ENCODE results near the gene TRIM52.

Gene TRIM52

DNA sequence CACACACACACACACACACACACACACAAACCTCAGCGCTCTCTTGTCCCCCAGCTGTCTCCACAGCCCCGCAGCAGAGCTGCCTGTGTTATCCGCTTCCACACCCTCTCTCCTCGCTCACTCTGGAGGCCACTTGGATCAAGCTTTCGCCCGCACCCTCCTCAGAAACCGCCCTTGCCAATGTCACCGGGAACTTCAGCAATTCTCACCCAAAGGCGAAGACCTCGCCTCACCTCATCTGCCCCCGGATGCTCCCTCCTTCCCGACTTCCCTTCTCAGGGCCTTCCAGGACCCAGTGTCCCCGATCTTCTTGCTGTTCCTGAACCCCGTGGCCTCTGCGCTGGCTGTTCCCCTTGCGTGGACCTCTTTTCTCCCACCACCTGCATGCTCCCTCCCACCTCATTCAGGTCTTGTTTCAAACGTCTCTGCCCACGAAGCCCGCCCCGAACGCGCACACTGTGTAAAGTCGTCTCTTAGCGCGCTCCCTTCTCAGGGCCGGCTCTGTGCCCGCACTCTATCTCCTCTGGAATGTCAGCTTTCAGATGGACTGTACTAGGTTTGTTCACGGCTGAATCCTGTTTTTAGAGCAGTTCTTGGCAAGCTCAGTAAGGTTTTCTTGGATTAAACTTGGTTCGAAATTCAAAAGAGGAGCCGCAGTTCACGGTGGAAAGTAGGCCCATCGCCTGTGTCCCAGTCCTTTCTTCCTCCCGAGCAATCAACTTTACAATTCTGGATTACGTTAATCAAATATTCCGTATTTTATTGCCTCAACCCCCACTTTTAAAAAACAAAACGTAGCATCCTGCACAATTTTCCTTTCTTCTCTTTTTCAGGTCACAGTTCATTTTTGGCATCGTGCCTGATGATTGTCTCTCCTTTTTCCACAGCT is 54.9 kb downstream of the TRIM52 start:
- ChIA-PET POLR2A (interaction anchor here (1.3 to 7.6 kb wide), 10 partner anchors 10 to 56 kb away, joined by 5 to 164 read pairs (median 8); partner anchors contain the start of genes RACK1 and TRIM52), CTCF (interaction anchor here (0.9 to 2.1 kb wide), 5 partner anchors 12 to 38 kb away, joined by 3 to 11 read pairs (median 6); no protein-coding TSS in a partner anchor)
- TF ChIP-seq SP1 (IDR thresholded peaks at IDR 0.05) (no peak), HDGF (IDR thresholded peaks at IDR 0.05; ENCODE audit: borderline replicate concordance) (no peak), TARDBP (IDR thresholded peaks at IDR 0.05) (no peak), L3MBTL2 (conservative IDR thresholded peaks at IDR 0.05) (no peak), FOXA1 (IDR thresholded peaks at IDR 0.05) (no peak), ZNF384 (IDR thresholded peaks at IDR 0.05) (no peak), FOXK2 (IDR thresholded peaks at IDR 0.05) (no peak), ARNT (IDR thresholded peaks at IDR 0.05) (no peak), SUZ12 (IDR thresholded peaks at IDR 0.05) (no peak), FOXM1 (IDR thresholded peaks at IDR 0.05; ENCODE audit: borderline replicate concordance) (no peak), NFRKB (IDR thresholded peaks at IDR 0.05) (no peak), ELF4 (IDR thresholded peaks at IDR 0.05) (no peak), CTBP1 (IDR thresholded peaks at IDR 0.05; ENCODE audit: borderline replicate concordance) (no peak), LEF1 (IDR thresholded peaks at IDR 0.05; ENCODE audit: borderline replicate concordance) (no peak), BHLHE40 (IDR thresholded peaks at IDR 0.05; ENCODE audit: borderline replicate concordance) (no peak)
- TF ChIP-seq, protein P1, sequence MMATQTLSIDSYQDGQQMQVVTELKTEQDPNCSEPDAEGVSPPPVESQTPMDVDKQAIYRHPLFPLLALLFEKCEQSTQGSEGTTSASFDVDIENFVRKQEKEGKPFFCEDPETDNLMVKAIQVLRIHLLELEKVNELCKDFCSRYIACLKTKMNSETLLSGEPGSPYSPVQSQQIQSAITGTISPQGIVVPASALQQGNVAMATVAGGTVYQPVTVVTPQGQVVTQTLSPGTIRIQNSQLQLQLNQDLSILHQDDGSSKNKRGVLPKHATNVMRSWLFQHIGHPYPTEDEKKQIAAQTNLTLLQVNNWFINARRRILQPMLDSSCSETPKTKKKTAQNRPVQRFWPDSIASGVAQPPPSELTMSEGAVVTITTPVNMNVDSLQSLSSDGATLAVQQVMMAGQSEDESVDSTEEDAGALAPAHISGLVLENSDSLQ (IDR thresholded peaks at IDR 0.05), result no peak
- DNase-seq (ENCODE audit: extremely low spot score), result no peak
